GM12878 (cell line): ENCODE results near the gene CACNA2D2. TPM values are rescaled to one million over a fixed set of nuclear protein-coding genes. Genes with fewer than 3 reads are reported as not detected.

ENCODE experiments used
- ATAC-seq: fragments of 200-7000 bp; cut with Tn5 transposase; 3 replicates; pipeline ENCODE4 v1.9.1; 2020; ENCODE audit warnings: mild to moderate bottlenecking, moderate library complexity
- BruUV-seq: library from RNA; stranded (reverse); fragments of 400-500 nt; replicated peaks from 2 replicates; lab custom pipeline; 2021; lab: Mats Ljungman, UMichigan
- CTCF ChIA-PET: fragments of 300-600 bp; sonication (Branson Sonifier 250); formaldehyde crosslinking; extraction: SDS; loops from one replicate; lab custom pipeline; 2021; ENCODE audit warnings: inconsistent platforms; lab: Yijun Ruan, JAX
- POLR2A ChIA-PET: fragments of 350-600 bp; formaldehyde crosslinking; extraction: SDS; loops from one replicate; lab custom pipeline; 2021; ENCODE audit warnings: inconsistent platforms; lab: Charles Lee
- RAD21 ChIA-PET: fragments of 300-600 bp; sonication (Branson Sonifier 250); formaldehyde crosslinking; loops from one replicate; lab custom pipeline; 2023; ENCODE audit warnings: antibody characterized with exemption; ENCODE audit not compliant: unreplicated experiment; lab: Charles Lee
- SMC1A ChIA-PET: fragments of 300-600 bp; sonication (Branson Sonifier 250); formaldehyde crosslinking; loops from one replicate; lab custom pipeline; 2023; ENCODE audit not compliant: unreplicated experiment, uncharacterized antibody; lab: Charles Lee
- DNase-seq: peaks from one replicate; pipeline ENCODE4 v3.0.0-alpha.2; 2011; ENCODE audit warnings: low read depth, low spot score
- FAIRE-seq: peaks from 3 replicates; lab custom pipeline; 2011; peaks lifted over from hg19 to GRCh38; lab: Jason Lieb, UNC
- H2AFZ ChIP-seq: 2 replicates; pipeline ENCODE4 v1.6.0; 2011; ENCODE audit warnings: low read depth, low read length, control low read depth; ENCODE audit not compliant: control insufficient read depth
- H3K27ac ChIP-seq: 2 replicates; pipeline ENCODE4 v1.5.1; 2011; ENCODE audit warnings: control low read depth; ENCODE audit not compliant: control insufficient read depth, insufficient read depth
- H3K27me3 ChIP-seq, 2 experiments: replicated peaks in 1 of 2; 2 replicates each; pipeline versions ENCODE4 v1.6.0 to v1.6.1; 2011; ENCODE audit warnings: low read length in 1 of 2; ENCODE audit not compliant: control insufficient read depth in 2 of 2, insufficient read depth in 2 of 2
- H3K36me3 ChIP-seq, 2 experiments: 2 replicates each; pipeline ENCODE4 v1.5.1; 2011; ENCODE audit warnings: low read length in 1 of 2; ENCODE audit not compliant: control insufficient read depth in 2 of 2, insufficient read depth in 2 of 2
- H3K4me1 ChIP-seq: 2 replicates; pipeline ENCODE4 v1.6.1; 2011; ENCODE audit warnings: mild to moderate bottlenecking, low read length, moderate library complexity, mixed read lengths; ENCODE audit not compliant: control insufficient read depth, insufficient read depth
- H3K4me2 ChIP-seq: 2 replicates; pipeline ENCODE4 v1.6.0; 2011; ENCODE audit warnings: control low read depth; ENCODE audit not compliant: control insufficient read depth, insufficient read depth
- H3K4me3 ChIP-seq: fragments of 200-600 bp; sonication (generic); 2 replicates; pipeline ENCODE4 v1.5.1; 2016
- H3K79me2 ChIP-seq: 2 replicates; pipeline ENCODE4 v1.6.0; 2011; ENCODE audit warnings: low read length; ENCODE audit not compliant: control insufficient read depth, insufficient read depth
- H3K9ac ChIP-seq: 2 replicates; pipeline ENCODE4 v1.8.0; 2011; ENCODE audit warnings: low read length, control low read depth, mixed read lengths; ENCODE audit not compliant: control insufficient read depth, insufficient read depth
- H3K9me3 ChIP-seq: replicated peaks from 3 replicates; pipeline ENCODE4 v1.5.1; 2011; ENCODE audit warnings: mild to moderate bottlenecking, low read length; ENCODE audit not compliant: control insufficient read depth, insufficient read depth
- H4K20me1 ChIP-seq: 2 replicates; pipeline ENCODE4 v1.6.0; 2011; ENCODE audit not compliant: control insufficient read depth, insufficient read depth
- E2F4 ChIP-seq: IDR thresholded peaks from 2 replicates; pipeline ENCODE4 v1.6.1; 2012; ENCODE audit warnings: low read depth, low read length, improper control_type of control experiment
- E2F8 ChIP-seq: fragments of 450-650 bp; IDR thresholded peaks from 2 replicates; pipeline ENCODE4 v1.6.1; 2018; ENCODE audit warnings: mild to moderate bottlenecking, low read depth, moderate library complexity; ENCODE audit not compliant: partially characterized antibody
- SREBF1 ChIP-seq: IDR thresholded peaks from 2 replicates; pipeline ENCODE4 v1.6.1; 2012; ENCODE audit warnings: mild to moderate bottlenecking, low read length
- ZBTB4 ChIP-seq: fragments of 450-650 bp; formaldehyde crosslinking; IDR thresholded peaks from 2 replicates; pipeline ENCODE4 v1.4.0; 2022; ENCODE audit warnings: mild to moderate bottlenecking, moderate library complexity
- WGBS: methylation state at CpG from one replicate; pipeline ENCODE4 v1.1.6; 2016; ENCODE audit warnings: low lambda C conversion rate; ENCODE audit not compliant: insufficient replicate concordance, insufficient coverage; ENCODE audit errors: missing lambda C conversion rate; 5-methylcytosine and 5-hydroxymethylcytosine counted together
- in situ Hi-C: fragments of 300-500 bp; cut with MboI; formaldehyde crosslinking; loops from 9 replicates; pipeline ENCODE4 v1.14.3; 2018; ENCODE audit warnings: mixed read lengths
- intact Hi-C: fragments of 100-400 bp; cut with micrococcal nuclease; formaldehyde crosslinking; loops from one replicate; pipeline ENCODE4 v1.14.2; 2022; ENCODE audit not compliant: unreplicated experiment
- polyA plus RNA-seq, 11 experiments: library from polyadenylated mRNA; depleted of rRNA in 4 of 11; unstranded in 6 of 11; stranded (reverse) in 5 of 11; fragments of >200 nt; fragmentation: Nextera tagmentation in 4 of 11; fragmentation: Illumina TruSeq in 1 of 11; extraction: Ambion mirVana in 4 of 11; extraction: Trizol in 1 of 11; gene quantifications; 1 replicate in 1 of 11; 2 replicates in 10 of 11; pipeline versions ENCODE4 v1.2.1 to v1.2.3, GENCODE V29; 2011 to 2016; ENCODE audit warnings: inconsistent platforms in 2 of 11, missing spikeins in 2 of 11, low read depth in 1 of 11
- total RNA-seq, 4 experiments: library from RNA; depleted of rRNA in 3 of 4; stranded (reverse); fragments of >200 nt in 3 of 4; fragmentation: Illumina TruSeq in 1 of 4; extraction: Trizol in 1 of 4; gene quantifications; 2 replicates each; pipeline versions ENCODE4 v1.2.1 to v1.2.3, GENCODE V29; 2013 to 2021

The CACNA2D2 gene
- total and polyA plus RNA-seq, 10 of the 15 experiments (the other 5 are each of a cell fraction or from before 2014, with no cell fraction given): 0.03 to 0.07 TPM; not detected in 8

DNA sequence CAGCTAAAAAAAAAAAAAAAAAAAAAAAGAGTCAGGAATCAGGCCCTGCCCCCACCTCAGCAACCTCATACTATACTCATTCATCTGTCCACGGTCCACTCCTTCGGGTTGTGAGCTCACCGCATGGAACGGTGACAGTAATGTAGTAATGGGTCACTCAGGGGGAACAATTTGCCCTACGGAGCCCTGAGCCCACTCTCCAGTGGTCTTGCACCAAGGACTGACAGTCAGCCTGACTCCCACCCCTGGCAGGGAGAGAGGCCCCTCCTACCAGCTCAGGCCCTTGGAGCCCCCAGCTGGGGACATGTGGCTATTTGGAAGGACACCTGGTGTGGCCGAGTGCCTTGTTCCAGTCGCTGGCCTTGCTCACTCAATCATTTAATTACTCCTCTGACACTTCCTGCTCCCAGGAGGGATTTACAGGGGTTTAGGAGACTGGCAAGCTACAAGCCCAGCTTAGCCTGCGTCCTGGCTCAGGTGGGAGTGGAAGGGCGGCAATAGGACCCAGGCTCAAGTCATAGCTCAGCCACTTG is 19.9 kb upstream of the CACNA2D2 start:
- Histone ChIP-seq H2AFZ (no peak overlapping the region), H3K79me2 (no peaks in the 10 kb centered on the region), H3K9me3 (no peaks in the 10 kb centered on the region), H3K4me2 (no peak overlapping the region), H3K4me3 (no peak overlapping the region), H3K36me3 (no peaks in the 10 kb centered on the region), H4K20me1 (no peaks in the 10 kb centered on the region), H3K27me3 (no peaks in the 10 kb centered on the region; a peak in 1 of 4 replicates), H3K27ac (no peak overlapping the region), H3K4me1 (no peaks in the 10 kb centered on the region), H3K9ac (no peak overlapping the region)
- SMC1A ChIA-PET: interaction anchor here (0.7 to 1.6 kb wide), 2 partner anchors 90 to 133 kb away, joined by 3 to 4 read pairs; no protein-coding TSS in a partner anchor
- BruUV-seq: no TSS peak
- FAIRE-seq: no peak
- intact Hi-C loops (no loop called here), in situ Hi-C loops (no loop called here)
- TF ChIP-seq SREBF1: no peak
- TF ChIP-seq ZBTB4 (CRISPR knock-in tag): no peak
- no peak for ATAC-seq
- RAD21 ChIA-PET: no interaction called here
- WGBS: 17% methylated on average over 9 of the region's 9 CpGs
- DNase-seq: no peak
- POLR2A ChIA-PET: no interaction called here
- CTCF ChIA-PET: interaction anchor here (0.6 to 1.2 kb wide), 3 partner anchors 20 to 90 kb away, joined by 3 to 10 read pairs (median 4); no protein-coding TSS in a partner anchor

DNA sequence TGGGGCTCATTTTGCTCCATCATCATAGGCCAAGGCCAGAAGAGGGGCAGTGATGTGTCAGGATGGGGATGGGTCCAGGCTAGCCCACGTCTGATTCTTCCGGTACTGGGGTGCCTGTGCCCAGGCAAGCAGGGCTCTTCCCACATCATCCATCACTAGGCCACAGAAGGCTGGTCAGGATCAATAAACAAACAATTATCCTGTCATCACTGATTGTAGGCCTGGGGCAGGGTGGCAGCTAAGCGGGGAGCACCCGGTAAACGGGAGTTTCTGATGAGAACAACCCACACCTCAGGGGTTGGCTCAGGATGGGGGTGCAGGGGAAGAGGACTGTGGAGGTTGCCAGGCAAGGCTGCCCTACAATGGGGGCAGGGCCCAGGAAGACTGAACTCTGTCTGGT is 18.1 kb upstream of the CACNA2D2 start:
- ATAC-seq (no peak), DNase-seq (no peak), FAIRE-seq (no peak)
- no TSS peak for BruUV-seq
- in situ Hi-C loops (no loop called here), intact Hi-C loops (no loop called here)
- POLR2A ChIA-PET: no interaction called here
- no peaks in the 10 kb centered on the region for H3K4me1 ChIP-seq
- SMC1A ChIA-PET: no interaction called here
- CTCF ChIA-PET: interaction anchor here (0.9 kb wide), 1 partner anchor 20 kb away, joined by 5 read pairs; no protein-coding TSS in a partner anchor
- H3K4me3 ChIP-seq: no peak overlapping the region
- H3K79me2 ChIP-seq: no peaks in the 10 kb centered on the region
- H4K20me1 ChIP-seq: no peaks in the 10 kb centered on the region
- H3K9me3 ChIP-seq: no peaks in the 10 kb centered on the region
- no peaks in the 10 kb centered on the region for H3K36me3 ChIP-seq
- H3K4me2 ChIP-seq: no peak overlapping the region
- no peak overlapping the region for H3K9ac ChIP-seq
- H2AFZ ChIP-seq: no peak overlapping the region
- no peaks in the 10 kb centered on the region; a peak in 3 of 4 replicates for H3K27me3 ChIP-seq
- 15% methylated on average over 5 of the region's 5 CpGs for WGBS
- RAD21 ChIA-PET: no interaction called here
- no peak overlapping the region for H3K27ac ChIP-seq
- no peak for TF ChIP-seq E2F8
- no peak for TF ChIP-seq E2F4
